Thoracic aorta (tissue), 2 donors: Measurements from ENCODE around the gene CCT7. TPM values are rescaled to one million over a fixed set of nuclear protein-coding genes. Genes with fewer than 3 reads are reported as not detected.

Experiments used
- ATAC-seq: fragments of 150-250 bp; one replicate; pipeline ENCODE4 v1.8.0; 2017; ENCODE audit warnings: low read depth; ENCODE audit not compliant: insufficient number of reproducible peaks, low FRiP score
- DNase-seq: peaks from one replicate; pipeline ENCODE4 v3.0.0-alpha.2; 2020; ENCODE audit warnings: low spot score
- H3K27ac ChIP-seq, 2 donors: fragments of 200-600 bp; sonication (generic); 1 replicate in 1 of 2; 2 replicates in 1 of 2; pipeline ENCODE4 v1.5.1; 2016; ENCODE audit warnings: mild to moderate bottlenecking in 2 of 2, moderate library complexity in 2 of 2
- H3K27me3 ChIP-seq: fragments of 200-600 bp; sonication (generic); replicated peaks from 2 replicates; pipeline ENCODE4 v1.6.0; 2016; ENCODE audit warnings: mild to moderate bottlenecking; ENCODE audit not compliant: insufficient read depth
- H3K36me3 ChIP-seq: fragments of 200-600 bp; sonication (generic); one replicate; pipeline ENCODE4 v1.5.1; 2016
- H3K4me1 ChIP-seq, 2 donors: fragments of 200-600 bp; sonication (generic); 1 replicate in 1 of 2; 2 replicates in 1 of 2; pipeline versions ENCODE4 v1.5.1 to v1.6.0; 2016; ENCODE audit warnings: low read depth in 2 of 2, mild to moderate bottlenecking in 1 of 2; ENCODE audit not compliant: control insufficient read depth in 1 of 2
- H3K4me3 ChIP-seq: fragments of 200-600 bp; sonication (generic); 2 replicates; pipeline ENCODE4 v1.5.1; 2016; ENCODE audit warnings: mild to moderate bottlenecking
- H3K9me3 ChIP-seq: fragments of 200-600 bp; sonication (generic); 2 replicates; pipeline ENCODE4 v1.5.1; 2016
- total RNA-seq, 2 donors: library from RNA; depleted of rRNA; stranded (reverse); fragments of >200 nt; gene quantifications; one replicate each; pipeline versions ENCODE4 v1.1.0 to v1.2.3, GENCODE V29; 2016
- TF ChIP-seq, protein P1 (sequence below): fragments of 200-600 bp; sonication (generic); IDR thresholded peaks from one replicate; pipeline ENCODE4 v1.5.1; 2019; ENCODE audit warnings: antibody characterized with exemption

CCT7 gene
- total RNA-seq, 2 donors from 2014 or later: 121 to 144 TPM

DNA sequence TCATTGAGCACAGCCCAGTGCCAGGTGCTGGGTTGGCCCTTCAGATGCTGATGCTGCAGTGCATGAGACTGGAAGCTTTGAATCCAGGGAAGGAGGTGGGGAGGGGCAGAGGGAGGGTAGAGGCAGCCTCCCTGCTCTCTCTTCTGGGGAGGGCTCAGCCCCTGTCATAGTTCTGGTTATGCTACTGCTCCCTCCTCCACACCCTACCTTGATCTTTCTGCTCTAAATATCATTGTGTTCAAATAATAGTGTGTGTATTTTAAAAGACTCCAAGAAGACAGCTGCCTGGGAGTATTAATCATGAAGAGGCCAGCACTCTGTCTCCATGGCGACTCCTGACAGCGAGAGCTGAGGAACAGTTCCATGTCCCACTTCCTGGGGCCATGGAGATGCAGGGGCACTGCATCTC is 63.0 kb downstream of the CCT7 start:
- Histone ChIP-seq H3K27me3 (peaks cover 19% of the 10 kb centered on the region), H3K4me3 (no peak overlapping the region), H3K36me3 (no peaks in the 10 kb centered on the region), H3K27ac (no peak overlapping the region), H3K9me3 (no peaks in the 10 kb centered on the region), H3K4me1 (peaks cover 10 to 11% of the 10 kb centered on the region in 2 donors)
- ATAC-seq (no peak), DNase-seq (no peak)
- TF ChIP-seq, protein P1, sequence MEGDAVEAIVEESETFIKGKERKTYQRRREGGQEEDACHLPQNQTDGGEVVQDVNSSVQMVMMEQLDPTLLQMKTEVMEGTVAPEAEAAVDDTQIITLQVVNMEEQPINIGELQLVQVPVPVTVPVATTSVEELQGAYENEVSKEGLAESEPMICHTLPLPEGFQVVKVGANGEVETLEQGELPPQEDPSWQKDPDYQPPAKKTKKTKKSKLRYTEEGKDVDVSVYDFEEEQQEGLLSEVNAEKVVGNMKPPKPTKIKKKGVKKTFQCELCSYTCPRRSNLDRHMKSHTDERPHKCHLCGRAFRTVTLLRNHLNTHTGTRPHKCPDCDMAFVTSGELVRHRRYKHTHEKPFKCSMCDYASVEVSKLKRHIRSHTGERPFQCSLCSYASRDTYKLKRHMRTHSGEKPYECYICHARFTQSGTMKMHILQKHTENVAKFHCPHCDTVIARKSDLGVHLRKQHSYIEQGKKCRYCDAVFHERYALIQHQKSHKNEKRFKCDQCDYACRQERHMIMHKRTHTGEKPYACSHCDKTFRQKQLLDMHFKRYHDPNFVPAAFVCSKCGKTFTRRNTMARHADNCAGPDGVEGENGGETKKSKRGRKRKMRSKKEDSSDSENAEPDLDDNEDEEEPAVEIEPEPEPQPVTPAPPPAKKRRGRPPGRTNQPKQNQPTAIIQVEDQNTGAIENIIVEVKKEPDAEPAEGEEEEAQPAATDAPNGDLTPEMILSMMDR: no peak

DNA sequence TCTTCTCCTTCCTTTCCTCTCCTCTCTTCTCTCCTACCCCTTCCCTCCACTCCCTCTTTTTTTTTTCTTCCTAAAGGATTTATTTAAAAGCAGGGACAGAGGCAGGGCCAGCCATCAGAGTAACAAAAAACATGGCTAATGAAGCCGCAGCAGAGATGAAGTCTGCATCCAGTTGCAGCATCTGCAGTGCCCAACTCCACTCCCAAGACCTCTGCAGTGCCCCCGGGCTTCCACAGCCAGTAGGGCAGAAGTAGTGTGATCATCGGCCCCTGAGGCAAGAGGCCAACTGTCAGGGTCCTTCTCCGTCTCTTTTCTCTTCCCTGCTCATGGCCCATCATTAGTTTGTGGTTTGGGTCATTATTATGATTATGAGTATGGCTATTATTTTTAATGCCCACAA is 63.5 kb downstream of the CCT7 start:
- Histone ChIP-seq H3K27me3 (peaks cover 19% of the 10 kb centered on the region), H3K27ac (no peak overlapping the region), H3K36me3 (no peaks in the 10 kb centered on the region), H3K9me3 (no peaks in the 10 kb centered on the region), H3K4me1 (peaks cover 10% of the 10 kb centered on the region in 2 donors), H3K4me3 (no peak overlapping the region)
- ATAC-seq (no peak), DNase-seq (no peak)
- TF ChIP-seq, protein P1: no peak

DNA sequence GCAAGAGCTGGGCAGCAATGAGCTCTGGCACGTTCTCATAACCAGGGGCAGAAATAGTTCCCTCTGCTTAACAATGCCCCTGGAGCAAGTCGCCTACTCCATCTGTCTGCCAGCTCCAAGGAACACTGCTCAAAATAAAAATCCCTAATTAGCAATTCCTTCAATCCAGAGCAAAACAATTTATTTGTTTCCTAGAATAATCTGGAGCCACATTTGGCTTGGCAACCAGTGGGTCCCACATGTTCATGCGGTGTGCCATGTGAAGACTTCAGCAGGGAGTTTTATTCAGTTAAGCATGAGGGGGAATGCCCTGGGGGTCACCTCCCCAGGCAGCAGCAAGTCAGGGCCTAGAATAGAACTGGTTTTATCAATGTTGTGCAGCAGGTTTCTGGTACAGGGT is 66.8 kb downstream of the CCT7 start:
- Histone ChIP-seq H3K9me3 (no peaks in the 10 kb centered on the region), H3K4me3 (no peak overlapping the region), H3K27me3 (no peaks in the 10 kb centered on the region), H3K27ac (no peak overlapping the region), H3K36me3 (no peaks in the 10 kb centered on the region), H3K4me1 (no peaks in the 10 kb centered on the region)
- TF ChIP-seq, protein P1: no peak
- no peak for DNase-seq
- ATAC-seq: no peak

DNA sequence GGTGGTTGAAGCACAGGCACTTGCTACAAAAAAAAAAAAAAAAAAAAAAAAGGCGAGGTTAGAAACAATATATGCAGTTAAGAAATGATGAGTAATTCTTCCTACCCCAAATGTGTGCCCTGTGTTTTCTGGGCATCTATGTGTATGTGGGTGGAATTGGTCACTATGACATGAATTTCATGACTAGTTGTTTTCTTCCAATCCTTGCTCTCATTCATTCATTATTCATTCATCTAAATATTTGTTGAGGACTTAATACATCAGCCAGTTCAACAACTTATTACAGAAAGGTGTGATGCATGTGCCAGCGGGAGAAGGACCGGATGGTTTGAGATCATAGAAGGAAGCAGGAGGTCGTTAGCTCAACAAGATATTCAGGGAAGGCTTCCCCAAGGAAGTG is 67.5 kb downstream of the CCT7 start:
- H3K4me3 ChIP-seq: no peak overlapping the region
- no peaks in the 10 kb centered on the region for H3K4me1 ChIP-seq
- H3K27me3 ChIP-seq: no peaks in the 10 kb centered on the region
- no peak overlapping the region for H3K27ac ChIP-seq
- DNase-seq (no peak), ATAC-seq (no peak)
- H3K9me3 ChIP-seq: no peaks in the 10 kb centered on the region
- TF ChIP-seq, protein P1: no peak
- H3K36me3 ChIP-seq: no peaks in the 10 kb centered on the region

Other genes with a start within 250 kb of the CCT7 start
- 10 to 100 TPM; 16.6 to 18.1 TPM for gene SFXN5, start 162.6 kb upstream of the CCT7 start, total RNA-seq
- 10 to 100 TPM; 62.4 to 78.8 TPM for gene RAB11FIP5, start 121.4 kb upstream of the CCT7 start, total RNA-seq
- gene NOTO, start 31.7 kb upstream of the CCT7 start, total RNA-seq: not detected
- 10 to 100 TPM; 12.6 to 16.2 TPM for gene SMYD5, start 20.1 kb upstream of the CCT7 start, total RNA-seq
- 10 to 100 TPM; 19.9 to 24.5 TPM for gene PRADC1, start 1.1 kb upstream of the CCT7 start, total RNA-seq
- 1 to 10 TPM; 3.5 to 6.1 TPM for gene FBXO41, start 50.2 kb downstream of the CCT7 start, total RNA-seq
- gene EGR4, start 59.2 kb downstream of the CCT7 start, total RNA-seq: not detected
- gene ALMS1, start 151.5 kb downstream of the CCT7 start, total RNA-seq: 10 to 100 TPM; 30.7 to 41.6 TPM